Suprapubic skin (tissue), 3 donors: ENCODE measurements around the gene RAB40B.

Source experiments
- CTCF ChIP-seq, 2 donors: fragments of 200-600 bp in 1 of 2; fragments of 450-650 bp in 1 of 2; sonication (generic) in 1 of 2; IDR thresholded peaks; one replicate each; pipeline ENCODE4 v1.5.1; 2016 to 2019; ENCODE audit warnings: antibody characterized with exemption in 2 of 2, mild to moderate bottlenecking in 1 of 2, moderate library complexity in 1 of 2
- POLR2AphosphoS5 ChIP-seq, 3 donors: sonication (generic); formaldehyde crosslinking; IDR thresholded peaks; one replicate each; pipeline ENCODE4 v1.6.1; 2017; ENCODE audit warnings: antibody characterized with exemption in 3 of 3

DNA sequence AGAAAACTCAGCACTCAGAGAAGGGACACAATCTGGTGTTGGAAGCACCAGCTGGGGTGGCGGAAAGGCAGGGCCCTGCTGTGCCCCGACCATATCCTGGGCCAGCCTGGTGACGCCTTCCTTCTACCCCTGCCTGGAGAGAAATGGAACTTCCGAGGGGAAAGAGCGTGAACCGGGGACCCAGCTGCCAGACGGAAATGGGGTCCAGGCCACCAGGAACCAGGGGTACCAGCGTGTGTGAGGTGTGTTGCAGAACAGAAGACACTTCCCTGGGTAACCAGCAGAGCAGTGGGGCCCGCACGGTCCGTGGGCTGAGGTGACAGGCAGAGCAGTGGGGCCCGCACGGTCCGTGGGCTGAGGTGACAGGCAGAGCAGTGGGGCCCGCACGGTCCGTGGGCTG is 6.8 kb downstream of the RAB40B start:
- no peak for TF ChIP-seq POLR2AphosphoS5 (IDR thresholded peaks at IDR 0.05)
- TF ChIP-seq CTCF (IDR thresholded peaks at IDR 0.05) = no peak
